ENCODE measurements around the gene LRRC40. TPM values are rescaled to one million over a fixed set of nuclear protein-coding genes. Genes with fewer than 3 reads are reported as not detected.

Gene LRRC40
- total and polyA plus RNA-seq, 2 donors (not counting 3 experiments of a cell fraction or from before 2014, with no cell fraction given): 8.1 to 21.1 TPM

DNA sequence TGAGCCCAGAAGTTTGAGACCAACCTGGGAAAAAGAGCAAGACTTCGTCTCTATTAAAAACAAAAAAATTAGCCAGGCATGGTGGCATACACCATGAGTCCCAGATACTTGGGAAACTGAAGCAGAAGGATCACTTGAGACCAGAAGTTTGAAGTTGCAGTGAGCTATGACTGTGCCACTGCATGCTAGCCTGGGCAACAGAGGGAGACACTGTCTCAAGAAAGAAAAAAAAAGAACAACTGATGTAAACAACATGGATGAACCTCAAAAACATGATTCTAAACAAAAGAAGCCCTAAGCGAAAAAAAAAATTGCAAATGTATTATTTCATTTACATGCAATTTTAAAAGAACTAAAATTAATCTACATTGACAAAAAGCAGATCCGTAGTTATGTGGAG lies 9.0 kb downstream of the LRRC40 start:
- no TSS peak for BruUV-seq (replicated peaks)
- no peak overlapping the region for H3K9ac ChIP-seq (replicated peaks; ENCODE audit: extremely low read depth, insufficient read depth, low read length)
- no peaks in the 10 kb centered on the region for H3K36me3 ChIP-seq (ENCODE audit: control insufficient read depth in 2 of 2, extremely low read depth in 1 of 2, insufficient read depth in 2 of 2, low read length in 2 of 2)
- H3K27me3 ChIP-seq (ENCODE audit: control insufficient read depth in 2 of 2, insufficient read depth in 2 of 2, low read length in 2 of 2): no peaks in the 10 kb centered on the region
- dilution Hi-C loops (cut with MboI; ENCODE audit: extremely low pct_ligation_motif_present, low sequenced_read_pairs) (no loop called here), intact Hi-C loops (cut with micrococcal nuclease) (no loop called here)
- FAIRE-seq (no peak), DNase-seq (ENCODE audit: low read depth, low spot score) (no peak)
- POLR2A ChIA-PET: no interaction called here
- H3K27ac ChIP-seq (ENCODE audit: insufficient read depth, low read depth, low read length): no peak overlapping the region
- no peak overlapping the region for H2AFZ ChIP-seq (ENCODE audit: low read depth, low read length)
- H3K79me2 ChIP-seq (ENCODE audit: control insufficient read depth, insufficient read depth, low read length): peaks cover 68% of the 10 kb centered on the region
- H3K4me2 ChIP-seq (ENCODE audit: insufficient read depth, low read length): no peak overlapping the region
- H3K9me3 ChIP-seq (replicated peaks; ENCODE audit: control insufficient read depth, insufficient read depth, low read length): no peaks in the 10 kb centered on the region
- no peak overlapping the region for H3K4me3 ChIP-seq (replicated peaks in 1 of 3; ENCODE audit: insufficient read depth in 1 of 3, low read depth in 1 of 3, low read length in 3 of 3)
- no peaks in the 10 kb centered on the region for H3K9me1 ChIP-seq (replicated peaks; ENCODE audit: control insufficient read depth, extremely low read depth, insufficient read depth, low read length)
- no peaks in the 10 kb centered on the region for H4K20me1 ChIP-seq (replicated peaks; ENCODE audit: control insufficient read depth, extremely low read depth, insufficient read depth, low read length)
- H3K4me1 ChIP-seq (ENCODE audit: control insufficient read depth, extremely low read depth, insufficient read depth, low read length): no peaks in the 10 kb centered on the region
- CTCF ChIA-PET: no interaction called here
- TF ChIP-seq GATA2 (IDR thresholded peaks at IDR 0.05; ENCODE audit: insufficient read depth, insufficient read length, low read depth, low read length): no peak
- no peak for TF ChIP-seq FOS (IDR thresholded peaks at IDR 0.05; ENCODE audit: borderline replicate concordance, insufficient read depth, low read length)
- no peak for TF ChIP-seq POLR2A (IDR thresholded peaks at IDR 0.05; ENCODE audit: low read depth, low read length)
- no peak for TF ChIP-seq POLR2AphosphoS5 (IDR thresholded peaks at IDR 0.05; ENCODE audit: insufficient read depth, low read depth, low read length)
- TF ChIP-seq, protein P1, sequence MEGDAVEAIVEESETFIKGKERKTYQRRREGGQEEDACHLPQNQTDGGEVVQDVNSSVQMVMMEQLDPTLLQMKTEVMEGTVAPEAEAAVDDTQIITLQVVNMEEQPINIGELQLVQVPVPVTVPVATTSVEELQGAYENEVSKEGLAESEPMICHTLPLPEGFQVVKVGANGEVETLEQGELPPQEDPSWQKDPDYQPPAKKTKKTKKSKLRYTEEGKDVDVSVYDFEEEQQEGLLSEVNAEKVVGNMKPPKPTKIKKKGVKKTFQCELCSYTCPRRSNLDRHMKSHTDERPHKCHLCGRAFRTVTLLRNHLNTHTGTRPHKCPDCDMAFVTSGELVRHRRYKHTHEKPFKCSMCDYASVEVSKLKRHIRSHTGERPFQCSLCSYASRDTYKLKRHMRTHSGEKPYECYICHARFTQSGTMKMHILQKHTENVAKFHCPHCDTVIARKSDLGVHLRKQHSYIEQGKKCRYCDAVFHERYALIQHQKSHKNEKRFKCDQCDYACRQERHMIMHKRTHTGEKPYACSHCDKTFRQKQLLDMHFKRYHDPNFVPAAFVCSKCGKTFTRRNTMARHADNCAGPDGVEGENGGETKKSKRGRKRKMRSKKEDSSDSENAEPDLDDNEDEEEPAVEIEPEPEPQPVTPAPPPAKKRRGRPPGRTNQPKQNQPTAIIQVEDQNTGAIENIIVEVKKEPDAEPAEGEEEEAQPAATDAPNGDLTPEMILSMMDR (IDR thresholded peaks at IDR 0.05; ENCODE audit: extremely low read depth in 1 of 2, insufficient read depth in 1 of 2, low read depth in 1 of 2, low read length in 2 of 2): no peak
- TF ChIP-seq, protein P2, sequence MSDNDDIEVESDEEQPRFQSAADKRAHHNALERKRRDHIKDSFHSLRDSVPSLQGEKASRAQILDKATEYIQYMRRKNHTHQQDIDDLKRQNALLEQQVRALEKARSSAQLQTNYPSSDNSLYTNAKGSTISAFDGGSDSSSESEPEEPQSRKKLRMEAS (IDR thresholded peaks at IDR 0.05; ENCODE audit: insufficient read depth, insufficient read length): no peak
- TF ChIP-seq JUN (IDR thresholded peaks at IDR 0.05; ENCODE audit: borderline replicate concordance, insufficient read depth, insufficient read length, low read depth): no peak
- no peak for TF ChIP-seq EZH2 (IDR thresholded peaks at IDR 0.05; ENCODE audit: borderline replicate concordance, low read depth, low read length, severe bottlenecking)
- TF ChIP-seq MYC (IDR thresholded peaks at IDR 0.05; ENCODE audit: low read depth, low read length): no peak
